ENCODE data around the gene TCF25.

GRCh38 chr16:89880477-89881367, 7.3 kb downstream of the TCF25 start:
- TF ChIP-seq CTCF (IDR thresholded peaks at IDR 0.05) (no peak), POLR2A (IDR thresholded peaks at IDR 0.05) (no peak)

Data from body of pancreas (tissue), 4 donors.